Erythroblast (primary cell): ENCODE results near the gene EDIL3.

ENCODE experiments used
- GATA1 ChIP-seq: IDR thresholded peaks from 2 replicates; pipeline ENCODE4 v1.6.1; 2011; ENCODE audit warnings: low read depth, mild to moderate bottlenecking, control low read depth, low read length, moderate library complexity
- POLR2A ChIP-seq: IDR thresholded peaks from 2 replicates; pipeline ENCODE4 v1.6.1; 2011; ENCODE audit warnings: mild to moderate bottlenecking, low read length

- no peak for TF ChIP-seq POLR2A
- no peak for TF ChIP-seq GATA1
Observed at GRCh38 chr5:83957188-83957587, 427.5 kb downstream of the EDIL3 start.
